8988T (cell line): ENCODE data around the gene ABRAXAS1.
A peak's percentile ranks its signal among the peaks of the same experiment; 100 is the strongest.
"Not testable (repeated sequence)": the region's sequence is repeated elsewhere in the genome, so short reads cannot be mapped to it uniquely, and the experiment has no call there.

Experiments used
- DNase-seq: peaks from one replicate; pipeline ENCODE4 v3.0.0; 2011

Gene ABRAXAS1

DNA sequence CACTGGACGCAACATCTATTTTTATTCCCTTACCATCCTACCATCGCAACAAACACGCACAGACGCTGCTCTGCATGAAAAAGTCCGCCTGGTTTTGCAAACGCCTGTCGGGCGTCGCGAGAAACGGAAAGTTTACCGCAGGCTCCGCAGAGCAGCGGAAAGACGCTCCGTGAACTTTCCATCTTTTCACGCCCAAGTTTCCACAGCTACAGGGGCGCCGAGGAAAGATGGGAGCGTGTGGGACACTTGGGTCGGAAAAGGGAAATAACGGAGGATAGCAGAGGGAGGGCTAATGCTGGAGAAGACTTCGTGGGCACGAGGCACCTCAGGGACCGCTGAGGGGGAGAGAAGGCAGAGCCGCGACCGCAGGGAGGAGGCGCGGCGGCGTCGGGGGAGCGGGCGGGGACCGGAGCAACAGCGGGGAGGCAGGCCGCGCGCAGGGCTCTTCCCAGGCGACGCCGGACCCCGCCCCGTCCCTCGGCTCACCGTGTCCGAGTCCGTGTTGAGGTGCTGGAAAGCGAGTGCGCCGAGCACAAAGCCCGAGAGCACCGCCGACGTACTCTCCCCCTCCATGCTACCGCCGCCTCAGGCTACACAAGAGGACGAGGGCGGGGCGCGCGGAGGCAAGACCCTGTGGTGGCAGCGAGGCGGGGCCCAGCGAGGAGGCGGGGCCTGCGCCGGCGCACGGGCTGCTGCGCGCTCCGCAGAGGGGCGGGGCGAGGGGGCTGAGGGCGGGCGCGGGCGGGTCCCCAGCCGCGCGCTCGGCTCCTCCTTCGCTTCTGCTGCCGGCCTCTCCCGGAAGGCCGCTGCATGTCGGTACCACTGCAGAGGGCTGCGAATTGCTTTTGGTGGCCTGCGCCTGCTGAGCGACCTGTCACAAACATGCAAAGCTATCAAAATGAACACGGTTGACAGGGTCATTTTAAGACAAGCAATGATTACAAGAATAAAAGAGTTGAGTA lies at the start of gene ABRAXAS1:
Gene ABRAXAS1 (minus strand): TSS at position 601 of the 962 bp plus-strand sequence. CDS start 28 bp downstream, at position 573.
- DNase-seq, result peak; percentile 68

- no peak for DNase-seq
These were observed 42.8 kb upstream of the ABRAXAS1 start for GRCh38 chr4:83527671-83528070.

GRCh38 chr4:83522239-83522638 lies 37.3 kb upstream of the ABRAXAS1 start:
- no peak for DNase-seq

GRCh38 chr4:83516042-83516772 lies 31.3 kb upstream of the ABRAXAS1 start:
- DNase-seq, result no peak

DNA sequence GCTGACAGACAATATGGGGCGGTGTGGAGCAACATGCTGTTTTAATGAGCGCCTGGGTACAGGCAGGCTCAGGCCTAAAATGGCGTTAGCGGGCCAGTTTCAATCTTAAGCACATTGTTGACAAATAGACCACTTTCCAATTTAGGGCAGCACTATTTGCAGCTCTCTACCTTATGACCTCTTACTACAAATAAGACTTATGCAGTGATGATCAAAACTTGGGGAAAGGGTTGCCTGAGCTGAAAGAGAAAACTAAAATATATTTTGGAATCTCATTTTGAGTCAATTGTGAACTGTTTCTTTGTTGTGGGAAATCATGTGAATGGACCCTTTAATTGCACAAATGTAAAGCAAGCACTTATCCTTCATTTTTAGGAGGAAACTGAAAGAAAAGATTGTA lies 25.5 kb upstream of the ABRAXAS1 start:
- no peak for DNase-seq

DNA sequence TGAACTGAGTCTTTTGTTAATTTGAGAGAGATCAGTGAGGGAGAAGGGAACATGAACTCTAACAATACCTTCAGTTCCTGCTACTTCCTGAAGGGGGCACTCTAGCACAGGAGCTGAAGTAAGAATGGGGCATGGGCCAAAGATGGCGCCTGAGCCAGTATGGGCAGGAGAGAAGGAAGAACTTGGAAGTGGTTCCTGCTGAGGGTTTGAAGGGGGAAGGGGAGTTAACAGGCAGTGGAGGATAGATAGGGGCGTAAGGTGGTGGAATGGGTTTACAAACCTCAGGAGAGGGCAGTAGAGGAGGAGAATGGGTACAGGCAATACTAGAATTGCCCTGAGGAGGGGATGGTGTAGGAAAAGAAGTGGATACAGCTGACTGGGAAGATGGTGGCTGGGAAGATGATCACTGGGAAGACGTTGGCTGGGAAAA lies 24.3 kb upstream of the ABRAXAS1 start:
- not testable (repeated sequence) for DNase-seq

GRCh38 chr4:83504996-83505395 lies 20.1 kb upstream of the ABRAXAS1 start:
- no peak for DNase-seq

- no peak for DNase-seq
These were observed 19.6 kb upstream of the ABRAXAS1 start for GRCh38 chr4:83504503-83504902.

- no peak for DNase-seq
These were observed 19.1 kb upstream of the ABRAXAS1 start for GRCh38 chr4:83503974-83504373.

DNA sequence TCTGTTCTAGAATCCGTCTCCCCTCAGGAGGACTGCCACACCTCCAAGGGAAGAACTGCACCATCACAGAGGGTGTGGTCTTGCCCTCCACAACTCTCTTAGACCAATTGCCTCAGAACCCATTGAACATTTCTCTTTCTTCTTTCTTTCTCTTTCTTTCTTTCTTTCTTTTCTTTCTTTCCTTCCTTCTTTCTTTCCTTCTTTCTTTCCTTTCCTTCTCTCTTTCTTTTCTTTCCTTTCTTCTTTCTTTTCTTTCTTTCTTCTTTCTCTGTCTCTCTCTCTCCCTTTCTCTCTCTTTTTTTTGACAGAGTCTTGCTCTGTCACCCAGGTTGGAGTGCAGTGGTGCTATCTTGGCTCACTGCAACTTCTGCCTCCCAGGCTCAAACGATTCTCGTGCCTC lies 16.8 kb upstream of the ABRAXAS1 start:
- not testable (repeated sequence) for DNase-seq

DNA sequence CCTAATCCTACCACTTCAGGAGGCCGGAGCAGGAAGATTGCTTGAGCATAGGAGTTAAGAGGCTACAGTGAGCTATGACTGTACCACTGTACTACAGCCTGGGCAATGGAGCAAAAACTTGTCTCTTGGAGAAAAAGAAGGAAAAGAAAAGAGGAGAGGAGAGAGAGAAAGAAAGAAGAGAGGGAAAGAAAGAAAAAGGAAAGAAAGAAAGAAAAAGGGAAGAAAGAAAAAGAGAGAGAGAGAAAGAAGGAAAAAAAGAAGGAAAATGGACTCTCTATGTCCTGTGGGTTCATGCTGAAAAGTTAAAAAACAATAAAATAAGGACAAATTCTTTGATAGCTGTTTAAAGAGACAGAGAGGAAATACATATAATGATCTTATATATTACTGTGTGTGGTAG lies 13.3 kb upstream of the ABRAXAS1 start:
- no peak for DNase-seq

GRCh38 chr4:83496085-83496917 lies 11.4 kb upstream of the ABRAXAS1 start:
- not testable (repeated sequence) for DNase-seq

- no peak for DNase-seq
These were observed 6.1 kb upstream of the ABRAXAS1 start for GRCh38 chr4:83490876-83491450.

GRCh38 chr4:83489711-83490326 lies 4.9 kb upstream of the ABRAXAS1 start:
- DNase-seq, result no peak

GRCh38 chr4:83486457-83487129 lies 1.7 kb upstream of the ABRAXAS1 start:
- no peak for DNase-seq

- DNase-seq, result no peak
These were observed 10.9 kb downstream of the ABRAXAS1 start for GRCh38 chr4:83473966-83474365.

- no peak for DNase-seq
These were observed 11.5 kb downstream of the ABRAXAS1 start for GRCh38 chr4:83473423-83473822.

DNA sequence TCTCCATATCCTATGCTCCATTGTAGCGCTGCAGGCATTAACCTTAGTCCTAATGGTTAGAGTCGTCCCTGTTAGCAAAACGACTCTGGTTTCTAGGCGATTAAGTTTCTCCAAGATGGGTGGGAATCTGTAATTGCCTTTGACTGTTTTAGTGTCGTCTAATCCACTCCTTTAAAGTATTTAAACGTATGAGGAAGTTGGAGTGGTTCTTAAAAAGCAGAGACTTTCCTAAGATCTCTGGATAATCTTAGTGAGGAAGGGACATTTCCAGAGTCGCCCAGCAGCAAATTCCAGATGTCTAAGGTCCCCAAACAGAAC lies 28.8 kb downstream of the ABRAXAS1 start:
- no peak for DNase-seq

DNA sequence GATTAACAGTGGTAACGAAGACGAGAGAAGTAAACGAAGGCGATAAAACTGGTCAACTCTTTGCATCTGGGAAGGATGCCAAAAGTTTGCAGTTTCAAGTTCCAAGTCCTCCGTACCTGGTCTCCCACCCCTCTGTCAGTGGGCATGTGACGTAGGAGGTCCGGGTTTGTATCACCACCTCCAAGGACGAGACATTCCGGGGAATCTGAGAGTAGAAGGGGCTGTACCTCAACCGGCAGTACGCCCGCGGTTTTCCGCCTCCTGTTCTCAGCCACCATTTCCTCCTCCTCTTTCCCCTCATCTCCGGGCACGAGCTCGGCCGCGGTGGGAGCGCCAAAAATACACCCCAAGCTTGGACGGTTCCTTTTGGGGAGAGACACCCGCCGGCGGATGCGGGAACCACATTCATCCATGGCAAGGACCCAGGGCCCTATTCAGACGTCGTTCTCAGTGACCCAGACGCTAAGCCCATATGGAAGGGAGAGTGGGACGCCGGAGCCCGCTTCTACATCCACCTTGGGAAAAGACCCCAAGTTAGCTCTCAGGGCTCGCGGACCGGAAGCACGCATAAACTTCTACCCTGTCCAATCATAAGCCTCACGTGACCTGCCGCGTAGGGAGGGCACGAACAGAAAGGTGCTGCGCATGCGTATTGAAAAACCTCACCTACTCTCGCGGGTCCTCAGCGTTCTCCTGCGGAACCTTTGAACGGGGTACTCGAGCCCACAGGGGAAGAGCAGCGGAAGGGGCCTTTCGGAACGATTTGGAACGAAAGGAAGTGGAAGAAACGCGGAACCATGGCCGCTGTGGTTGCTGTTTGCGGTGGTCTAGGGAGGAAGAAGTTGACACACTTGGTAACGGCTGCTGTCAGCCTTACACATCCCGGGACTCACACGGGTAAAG lies 29.4 kb downstream of the ABRAXAS1 start, which contains the start of the genes HELQ and MRPS18C:
Gene HELQ (minus strand): TSS at position 543 of the 903 bp plus-strand sequence. CDS start 130 bp downstream, at position 413.
Gene MRPS18C (plus strand): TSS at position 778 of the 903 bp plus-strand sequence. CDS start 20 bp downstream, at position 798.
- peak; percentile 49 for DNase-seq

GRCh38 chr4:83454686-83455085 lies 30.2 kb downstream of the ABRAXAS1 start:
- DNase-seq, result no peak
